Loucy (cell line): Measurements from ENCODE around the gene SLC7A10.

ENCODE experiments used
- H2AFZ ChIP-seq: fragments of 200-600 bp; sonication (generic); 2 replicates; pipeline ENCODE4 v1.6.0; 2016; ENCODE audit warnings: antibody characterized with exemption, mild to moderate bottlenecking, low read length, moderate library complexity
- H3F3A ChIP-seq: fragments of 200-600 bp; 2 replicates; pipeline ENCODE4 v1.6.0; 2016; ENCODE audit warnings: antibody characterized with exemption, low read depth, mild to moderate bottlenecking
- H3K27me3 ChIP-seq: fragments of 200-600 bp; sonication (generic); 2 replicates; pipeline ENCODE4 v1.6.1; 2014; ENCODE audit warnings: low read length, mild to moderate bottlenecking; ENCODE audit not compliant: insufficient read depth, poor library complexity, severe bottlenecking
- H3K36me3 ChIP-seq: fragments of 200-600 bp; sonication (generic); 2 replicates; pipeline ENCODE4 v1.6.1; 2016; ENCODE audit warnings: low read length; ENCODE audit not compliant: insufficient read depth
- H3K4me1 ChIP-seq: fragments of 200-600 bp; sonication (generic); 2 replicates; pipeline ENCODE4 v1.5.1; 2014; ENCODE audit warnings: low read length, mild to moderate bottlenecking; ENCODE audit not compliant: insufficient read depth, poor library complexity, severe bottlenecking
- H3K4me2 ChIP-seq: fragments of 200-600 bp; sonication (generic); 2 replicates; pipeline ENCODE4 v1.6.0; 2014; ENCODE audit warnings: antibody characterized with exemption, low read length, low read depth, mild to moderate bottlenecking; ENCODE audit not compliant: poor library complexity, severe bottlenecking
- H3K4me3 ChIP-seq: fragments of 200-600 bp; sonication (generic); 2 replicates; pipeline ENCODE4 v1.5.1; 2014; ENCODE audit warnings: low read length, mild to moderate bottlenecking, mixed read lengths; ENCODE audit not compliant: poor library complexity, severe bottlenecking
- H3K79me2 ChIP-seq: fragments of 200-600 bp; sonication (generic); 2 replicates; pipeline ENCODE4 v1.6.1; 2014; ENCODE audit warnings: low read length; ENCODE audit not compliant: insufficient read depth
- H3K9ac ChIP-seq: fragments of 200-600 bp; sonication (generic); 2 replicates; pipeline ENCODE4 v1.6.0; 2014; ENCODE audit warnings: mild to moderate bottlenecking, low read depth, low read length, moderate library complexity; ENCODE audit not compliant: poor library complexity, severe bottlenecking
- H3K9me2 ChIP-seq: fragments of 200-600 bp; sonication (generic); replicated peaks from 2 replicates; pipeline ENCODE4 v1.6.1; 2016; ENCODE audit warnings: low read depth, low read length, mixed read lengths
- H3K9me3 ChIP-seq: fragments of 200-600 bp; sonication (generic); 2 replicates; pipeline ENCODE4 v1.6.1; 2014; ENCODE audit warnings: mild to moderate bottlenecking, antibody characterized with exemption, low read length, low read depth; ENCODE audit not compliant: insufficient read depth
- H4K20me1 ChIP-seq: fragments of 200-600 bp; sonication (generic); 2 replicates; pipeline ENCODE4 v1.6.0; 2014; ENCODE audit warnings: antibody characterized with exemption, low read length, mild to moderate bottlenecking; ENCODE audit not compliant: insufficient read depth, poor library complexity, severe bottlenecking
- CTCF ChIP-seq: fragments of 200-600 bp; sonication (generic); conservative IDR thresholded peaks from 2 replicates; pipeline ENCODE4 v1.5.1; 2014; ENCODE audit warnings: mild to moderate bottlenecking, antibody characterized with exemption, low read length
- EZH2phosphoT487 ChIP-seq: fragments of 200-600 bp; IDR thresholded peaks from 2 replicates; pipeline ENCODE4 v1.6.1; 2018; ENCODE audit warnings: antibody characterized with exemption, mild to moderate bottlenecking, moderate library complexity, borderline replicate concordance

The SLC7A10 gene

GRCh38 chr19:33194532-33194885 lies 31.1 kb downstream of the SLC7A10 start:
- TF ChIP-seq CTCF (no peak), EZH2phosphoT487 (no peak)
- Histone ChIP-seq H3F3A (no peaks in the 10 kb centered on the region), H3K9me2 (no peaks in the 10 kb centered on the region), H3K79me2 (no peaks in the 10 kb centered on the region), H4K20me1 (no peaks in the 10 kb centered on the region), H2AFZ (no peak overlapping the region), H3K4me1 (no peaks in the 10 kb centered on the region), H3K27me3 (no peaks in the 10 kb centered on the region), H3K36me3 (no peaks in the 10 kb centered on the region), H3K9ac (no peak overlapping the region), H3K4me3 (no peak overlapping the region), H3K4me2 (no peak overlapping the region), H3K9me3 (no peaks in the 10 kb centered on the region)

DNA sequence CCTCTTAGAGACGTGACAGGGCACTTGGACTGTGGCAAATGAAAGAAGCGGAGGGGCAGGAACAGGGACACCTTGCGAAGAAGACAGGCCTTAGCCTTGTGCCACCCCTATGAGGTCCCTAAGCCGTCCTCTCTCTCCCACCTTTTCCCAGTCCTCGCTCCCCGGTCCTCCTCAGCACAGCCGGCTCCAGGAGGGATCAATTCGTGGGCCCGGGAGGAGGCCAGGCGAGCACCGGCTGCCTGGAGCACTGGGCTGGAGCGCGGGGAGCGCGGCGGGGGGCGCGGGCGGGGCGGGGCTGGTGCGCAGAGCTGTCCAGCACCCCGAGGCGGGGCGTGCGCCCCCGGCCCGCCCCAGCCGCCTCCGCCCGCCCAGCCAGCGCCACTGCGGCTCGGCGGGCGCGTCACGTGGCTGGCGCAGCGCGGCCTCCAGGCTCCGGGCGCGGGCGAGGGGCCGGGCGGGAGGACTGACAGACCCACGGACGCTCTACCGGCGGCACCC lies 31.7 kb downstream of the SLC7A10 start, which contains the start of gene LRP3:
LRP3 (plus strand) TSS at position 466 of the 498 bp plus-strand sequence. CDS start 456 bp downstream, outside the sequence.
- H3K9me2 ChIP-seq: no peaks in the 10 kb centered on the region
- H3F3A ChIP-seq: no peaks in the 10 kb centered on the region
- no peaks in the 10 kb centered on the region for H4K20me1 ChIP-seq
- no peak within 1 kb of the TSS for H3K4me2 ChIP-seq
- no peaks in the 10 kb centered on the region for H3K79me2 ChIP-seq
- H3K9me3 ChIP-seq: no peaks in the 10 kb centered on the region
- no peak within 1 kb of the TSS for H3K9ac ChIP-seq
- H2AFZ ChIP-seq: no peak within 1 kb of the TSS
- no peaks in the 10 kb centered on the region for H3K36me3 ChIP-seq
- no peaks in the 10 kb centered on the region for H3K27me3 ChIP-seq
- H3K4me3 ChIP-seq: no peak within 1 kb of the TSS
- no peaks in the 10 kb centered on the region for H3K4me1 ChIP-seq
- TF ChIP-seq CTCF (no peak), EZH2phosphoT487 (no peak)

- Histone ChIP-seq H3K4me3 (no peak overlapping the region), H3K36me3 (no peaks in the 10 kb centered on the region), H4K20me1 (no peaks in the 10 kb centered on the region), H3K9me3 (no peaks in the 10 kb centered on the region), H2AFZ (no peak overlapping the region), H3K27me3 (no peaks in the 10 kb centered on the region), H3K4me1 (no peaks in the 10 kb centered on the region), H3F3A (no peaks in the 10 kb centered on the region), H3K9me2 (no peaks in the 10 kb centered on the region), H3K9ac (no peak overlapping the region), H3K79me2 (no peaks in the 10 kb centered on the region), H3K4me2 (no peak overlapping the region)
- no peak for TF ChIP-seq CTCF
- TF ChIP-seq EZH2phosphoT487: no peak
Observed at GRCh38 chr19:33193269-33193864, 32.3 kb downstream of the SLC7A10 start.
